Astrocyte of the spinal cord (primary cell): ENCODE measurements around the gene UST.

Source experiments
- DNase-seq: peaks from one replicate; pipeline ENCODE4 v3.0.0; 2011; ENCODE audit warnings: low read depth, low spot score
- H3K4me3 ChIP-seq: 2 replicates; pipeline ENCODE4 v1.5.1; 2011; ENCODE audit warnings: low read depth, mild to moderate bottlenecking, low read length, moderate library complexity
- in situ Hi-C: cut with HindIII; loops from 2 replicates; pipeline ENCODE4 v1.10.0; 2017; ENCODE audit warnings: low sequenced_read_pairs
- TF ChIP-seq, protein P1 (sequence below): IDR thresholded peaks from 2 replicates; pipeline ENCODE4 v1.5.1; 2012; ENCODE audit warnings: low read depth, mild to moderate bottlenecking, low read length, inconsistent platforms

Gene UST

DNA sequence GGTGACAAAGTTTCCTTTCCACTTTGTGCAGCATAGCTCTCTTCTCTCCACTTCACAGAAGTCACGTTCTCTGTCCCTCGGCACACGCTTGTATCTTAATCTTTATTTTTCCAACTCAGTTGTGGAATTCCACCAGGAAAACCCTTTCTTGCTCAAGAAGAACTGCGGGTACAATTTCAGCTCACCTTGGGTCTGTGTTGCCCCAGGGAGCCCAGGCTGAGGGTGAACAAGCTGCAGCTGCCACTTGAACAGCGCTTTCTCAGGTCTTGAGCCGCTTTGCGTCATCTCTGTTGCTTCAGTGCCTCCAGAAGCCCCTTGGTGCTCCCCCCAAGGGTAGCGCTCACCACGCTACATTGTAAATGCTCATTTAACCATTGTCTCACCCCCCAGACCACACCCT is 341.5 kb downstream of the UST start:
- in situ Hi-C loops, result loop anchor here (25.0 kb wide), 1 partner anchor 349 kb away; no protein-coding TSS in a partner anchor
- TF ChIP-seq, protein P1, sequence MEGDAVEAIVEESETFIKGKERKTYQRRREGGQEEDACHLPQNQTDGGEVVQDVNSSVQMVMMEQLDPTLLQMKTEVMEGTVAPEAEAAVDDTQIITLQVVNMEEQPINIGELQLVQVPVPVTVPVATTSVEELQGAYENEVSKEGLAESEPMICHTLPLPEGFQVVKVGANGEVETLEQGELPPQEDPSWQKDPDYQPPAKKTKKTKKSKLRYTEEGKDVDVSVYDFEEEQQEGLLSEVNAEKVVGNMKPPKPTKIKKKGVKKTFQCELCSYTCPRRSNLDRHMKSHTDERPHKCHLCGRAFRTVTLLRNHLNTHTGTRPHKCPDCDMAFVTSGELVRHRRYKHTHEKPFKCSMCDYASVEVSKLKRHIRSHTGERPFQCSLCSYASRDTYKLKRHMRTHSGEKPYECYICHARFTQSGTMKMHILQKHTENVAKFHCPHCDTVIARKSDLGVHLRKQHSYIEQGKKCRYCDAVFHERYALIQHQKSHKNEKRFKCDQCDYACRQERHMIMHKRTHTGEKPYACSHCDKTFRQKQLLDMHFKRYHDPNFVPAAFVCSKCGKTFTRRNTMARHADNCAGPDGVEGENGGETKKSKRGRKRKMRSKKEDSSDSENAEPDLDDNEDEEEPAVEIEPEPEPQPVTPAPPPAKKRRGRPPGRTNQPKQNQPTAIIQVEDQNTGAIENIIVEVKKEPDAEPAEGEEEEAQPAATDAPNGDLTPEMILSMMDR, result no peak
- H3K4me3 ChIP-seq, result no peak overlapping the region
- no peak for DNase-seq

DNA sequence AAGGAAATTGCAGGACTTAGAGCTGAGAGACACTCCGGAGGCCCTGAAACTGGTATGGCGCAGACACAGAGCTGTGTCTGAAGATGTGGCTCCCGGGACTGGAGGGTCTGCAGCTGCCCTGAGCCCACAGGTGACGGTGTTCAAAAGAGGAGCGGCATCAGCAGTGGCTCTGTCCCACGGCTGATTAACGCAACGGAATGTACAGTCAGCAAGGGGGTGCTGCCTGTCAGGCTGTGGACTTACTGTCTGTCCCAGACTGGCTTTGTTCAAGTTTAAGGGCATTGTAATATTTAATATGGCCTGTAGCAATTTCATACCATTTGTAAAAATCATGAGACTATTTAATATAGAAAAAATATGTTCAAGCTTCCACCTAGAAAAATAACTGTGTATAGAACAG is 342.7 kb downstream of the UST start:
- H3K4me3 ChIP-seq, result no peak overlapping the region
- TF ChIP-seq, protein P1, result peak; percentile 25
- DNase-seq, result no peak
- in situ Hi-C loops, result loop anchor here (25.0 kb wide), 1 partner anchor 348 kb away; no protein-coding TSS in a partner anchor

DNA sequence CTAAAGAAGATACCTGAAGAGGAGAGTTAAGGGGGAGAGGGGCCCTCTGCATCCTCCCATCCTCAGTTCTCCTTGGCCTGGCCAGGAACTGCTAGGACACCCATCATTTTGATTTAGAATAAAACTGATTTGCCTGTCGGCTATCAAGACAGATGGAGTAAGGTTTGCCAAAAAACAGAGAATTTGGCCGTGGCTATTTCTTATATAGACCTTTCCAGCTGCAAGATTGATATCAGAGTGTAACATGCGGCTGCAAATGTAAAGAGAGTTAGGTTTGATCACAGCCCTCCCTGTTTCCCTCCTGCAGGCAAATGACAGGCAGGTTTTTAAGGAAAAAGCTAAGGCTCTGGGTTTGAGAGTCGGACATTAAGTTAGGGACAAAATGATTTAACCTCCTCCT is 344.1 kb downstream of the UST start:
- H3K4me3 ChIP-seq, result no peak overlapping the region
- in situ Hi-C loops, result loop anchor here (25.0 kb wide), 1 partner anchor 346 kb away; no protein-coding TSS in a partner anchor
- TF ChIP-seq, protein P1, result no peak
- no peak for DNase-seq

DNA sequence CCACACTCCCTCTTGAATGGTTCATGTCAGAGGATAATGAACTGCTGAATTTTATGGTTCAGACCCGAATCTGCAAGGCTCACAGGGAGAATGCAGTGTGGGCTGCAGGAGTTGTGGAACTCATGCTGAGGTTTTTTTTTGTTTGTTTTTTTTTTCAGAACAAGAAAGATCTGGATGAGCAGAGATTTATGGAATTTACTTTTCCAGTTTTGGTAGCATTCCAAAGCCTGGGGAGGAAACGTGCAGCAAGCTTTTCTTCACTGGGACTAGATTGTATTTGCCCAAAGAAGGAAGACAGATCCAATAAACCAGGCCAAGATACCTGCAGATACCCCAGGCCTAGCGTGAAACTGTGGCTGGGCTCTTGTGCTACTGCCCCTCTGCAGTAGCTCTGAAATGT is 346.8 kb downstream of the UST start:
- H3K4me3 ChIP-seq, result no peak overlapping the region
- in situ Hi-C loops, result loop anchor here (25.0 kb wide), 1 partner anchor 344 kb away; no protein-coding TSS in a partner anchor
- TF ChIP-seq, protein P1, result no peak
- peak; percentile 79 for DNase-seq

DNA sequence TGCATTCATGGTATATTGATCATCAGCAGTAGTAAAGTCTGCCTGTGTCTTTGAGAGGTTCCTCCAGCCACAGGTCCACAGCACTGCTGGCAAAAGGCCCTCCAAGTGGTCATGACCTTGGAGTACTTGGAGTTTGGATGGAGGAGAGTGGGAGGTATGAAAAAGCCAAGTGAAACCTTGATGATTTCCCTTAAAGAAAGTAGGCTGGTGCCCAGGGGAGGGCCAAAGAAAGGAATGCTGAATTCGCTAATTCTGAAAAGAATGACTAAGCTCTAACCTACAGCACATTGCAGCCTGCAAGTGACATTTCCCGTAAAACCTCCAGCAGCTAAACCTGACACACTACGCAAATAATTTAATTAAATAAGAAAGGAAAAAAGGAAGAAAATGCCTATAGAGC is 347.3 kb downstream of the UST start:
- H3K4me3 ChIP-seq, result no peak overlapping the region
- in situ Hi-C loops, result loop anchor here (25.0 kb wide), 1 partner anchor 343 kb away; no protein-coding TSS in a partner anchor
- peak; percentile 58 for DNase-seq
- TF ChIP-seq, protein P1, result no peak

DNA sequence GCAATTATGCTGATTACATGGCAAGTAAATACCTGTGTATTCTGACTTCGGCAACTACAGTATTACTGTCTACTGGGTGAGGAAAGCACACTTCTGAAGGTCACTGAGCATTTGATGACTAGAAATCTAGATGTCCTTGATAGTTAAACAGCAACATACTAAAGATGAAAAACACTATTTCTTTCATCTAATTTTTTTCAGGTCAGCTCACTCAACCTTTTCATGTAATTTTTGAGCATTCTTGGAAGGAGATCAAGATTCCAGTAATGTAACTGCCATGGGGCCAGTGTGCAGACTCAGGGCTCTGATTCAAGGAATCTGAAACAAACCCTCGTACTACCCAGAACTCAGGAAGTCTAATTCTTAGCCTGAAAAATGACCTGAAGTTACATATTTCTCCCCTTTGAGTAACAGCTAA is 348.1 kb downstream of the UST start:
- TF ChIP-seq, protein P1, result no peak
- in situ Hi-C loops, result loop anchor here (25.0 kb wide), 1 partner anchor 342 kb away; no protein-coding TSS in a partner anchor
- peak; percentile 61 for DNase-seq
- no peak overlapping the region for H3K4me3 ChIP-seq
